Limb (tissue), 2 donors: ENCODE measurements around the gene CLDN3.
A peak's percentile ranks its signal among the peaks of the same experiment; 100 is the strongest.
"Not testable (repeated sequence)": the region's sequence is repeated elsewhere in the genome, so short reads cannot be mapped to it uniquely, and the experiment has no call there.

Experiments
- DNase-seq, 2 donors: peaks; one replicate each; pipeline ENCODE4 v3.0.0-alpha.2; 2016; ENCODE audit errors: extremely low spot score in 2 of 2

CLDN3 gene

DNA sequence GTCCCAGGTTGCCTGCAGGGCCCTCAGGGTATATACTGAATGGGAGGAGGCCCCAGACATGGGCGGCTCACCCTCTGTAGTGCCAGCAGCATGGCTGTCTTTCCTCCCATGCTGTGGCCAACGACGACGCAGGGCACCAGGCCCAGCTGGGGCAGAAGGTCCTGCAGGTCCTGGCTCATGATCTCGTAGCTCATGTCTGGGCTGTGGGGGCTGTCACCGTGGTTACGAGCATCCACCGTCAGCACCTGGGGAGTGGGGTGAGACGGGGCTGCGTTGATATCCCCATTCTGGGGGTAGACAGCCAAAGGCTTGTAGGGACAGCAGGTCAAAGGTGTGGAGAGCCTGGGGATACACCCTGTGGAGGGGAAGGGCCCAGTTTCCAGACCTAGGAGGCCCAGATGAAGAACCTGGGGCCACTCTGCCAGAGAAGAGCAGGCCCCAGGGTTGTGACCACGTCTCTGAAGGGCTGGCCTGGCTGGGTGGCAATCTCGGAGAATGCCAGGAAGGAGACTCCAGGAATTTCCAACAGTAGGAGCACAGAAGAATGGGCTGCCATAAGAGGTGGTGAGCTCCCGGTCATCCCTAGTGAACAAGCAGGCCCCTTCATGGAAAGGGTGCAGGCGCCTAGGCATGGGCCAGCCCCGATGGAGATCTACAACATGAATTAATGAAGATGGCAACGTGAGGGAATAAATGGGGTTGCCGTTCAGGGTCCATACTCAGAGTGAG lies 32.4 kb downstream of the CLDN3 start:
- no peak for DNase-seq

- no peak for DNase-seq
Measured at GRCh38 chr7:73736885-73737284, 33.2 kb downstream of the CLDN3 start.

GRCh38 chr7:73735528-73735905 lies 34.6 kb downstream of the CLDN3 start:
- no peak for DNase-seq

DNA sequence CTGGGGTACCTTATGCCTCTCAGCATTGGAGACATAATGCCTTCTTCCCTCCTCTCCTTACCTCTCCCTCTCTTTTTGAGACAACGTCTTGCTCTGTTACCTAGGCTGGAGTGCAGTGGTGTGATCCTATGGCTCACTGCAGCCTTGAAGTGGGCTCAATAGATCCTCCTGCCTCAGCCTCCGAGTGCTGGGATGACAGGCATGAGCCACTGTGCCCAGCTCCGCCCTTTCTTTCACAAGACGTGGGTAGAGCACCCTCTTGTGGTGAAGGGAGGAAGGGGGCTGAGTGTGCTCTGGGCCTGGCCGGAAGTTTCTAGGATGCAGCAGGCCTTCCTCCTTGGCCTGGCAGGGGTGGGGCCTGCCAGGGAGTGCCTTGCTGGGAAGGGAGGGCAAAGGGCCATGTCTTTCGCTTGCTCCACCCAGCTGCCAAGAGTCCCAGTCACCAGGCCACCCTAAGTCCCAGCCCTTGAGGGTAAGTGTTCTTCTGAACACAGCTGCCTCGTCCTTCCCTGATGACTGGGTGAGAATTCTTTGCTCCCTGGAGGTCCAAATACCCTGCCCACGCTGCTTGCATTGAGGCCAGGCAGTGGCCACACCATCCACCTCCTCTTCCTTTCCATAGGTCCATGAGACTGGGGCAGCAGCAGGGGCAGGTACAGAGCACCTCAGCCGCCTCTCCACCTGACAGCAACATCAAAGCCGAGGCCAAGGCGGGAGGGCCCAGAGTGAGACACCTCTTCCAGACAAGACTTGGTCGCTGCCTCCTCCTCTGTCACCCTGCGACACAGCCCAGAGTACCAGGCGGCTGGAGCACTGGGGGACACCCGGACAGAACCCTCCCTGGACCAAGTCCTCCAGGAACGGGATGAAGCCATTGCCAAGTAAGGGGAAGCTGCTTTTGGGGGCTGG lies 35.2 kb downstream of the CLDN3 start:
- peak in 1 of 2 donors; percentile 56 for DNase-seq

DNA sequence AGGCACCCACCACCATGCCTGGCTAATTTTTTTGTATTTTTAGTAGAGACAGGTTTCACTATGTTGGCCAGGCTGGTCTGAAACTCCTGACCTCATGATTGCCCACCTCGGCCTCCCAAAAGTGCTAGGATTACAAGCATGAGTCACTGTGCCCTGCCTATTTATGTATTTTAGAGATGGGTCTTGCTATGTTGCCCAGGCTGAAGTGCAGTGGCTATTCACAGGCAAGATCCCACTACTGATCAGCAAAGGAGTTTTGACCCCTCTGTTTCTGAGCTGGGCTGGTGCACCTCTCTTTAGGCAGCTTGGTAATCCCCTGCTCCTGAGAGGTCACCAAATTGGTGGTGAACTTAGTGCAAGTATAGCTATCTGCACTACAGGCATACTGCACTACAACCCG lies 37.7 kb downstream of the CLDN3 start:
- no peak for DNase-seq

DNA sequence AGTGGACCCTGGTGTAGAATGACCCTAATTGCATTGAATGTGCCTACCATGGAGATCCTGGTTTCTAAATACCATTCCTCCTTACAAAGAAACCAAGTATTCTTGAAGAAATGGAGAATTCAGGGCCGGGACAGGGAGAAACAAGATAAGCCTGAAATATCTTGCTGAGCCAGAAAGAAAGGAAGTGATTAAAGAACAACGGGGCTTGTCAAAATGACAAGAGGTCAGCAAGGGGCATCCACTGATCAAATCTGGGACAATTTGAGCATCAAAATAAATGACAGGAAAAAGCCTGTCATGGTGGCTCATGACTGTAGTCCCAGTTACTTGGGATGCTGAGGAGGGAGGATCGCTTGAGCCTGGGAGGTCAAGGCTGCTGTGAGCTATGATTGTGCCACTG lies 39.6 kb downstream of the CLDN3 start:
- DNase-seq, result no peak

- DNase-seq, result no peak
Measured at GRCh38 chr7:73728551-73728950, 41.5 kb downstream of the CLDN3 start.

- DNase-seq, result no peak
Measured at GRCh38 chr7:73727952-73728351, 42.1 kb downstream of the CLDN3 start.

- no peak for DNase-seq
Measured at GRCh38 chr7:73726083-73726466, 44.0 kb downstream of the CLDN3 start.

- DNase-seq, result no peak
Measured at GRCh38 chr7:73723813-73724212, 46.3 kb downstream of the CLDN3 start.

- no peak for DNase-seq
Measured at GRCh38 chr7:73722785-73723184, 47.3 kb downstream of the CLDN3 start.

- not testable (repeated sequence) for DNase-seq
Measured at GRCh38 chr7:73722182-73722581, 47.9 kb downstream of the CLDN3 start.

- DNase-seq, result peak in 1 of 2 donors; percentile 67
Measured at GRCh38 chr7:73721377-73721817, 48.7 kb downstream of the CLDN3 start.

DNA sequence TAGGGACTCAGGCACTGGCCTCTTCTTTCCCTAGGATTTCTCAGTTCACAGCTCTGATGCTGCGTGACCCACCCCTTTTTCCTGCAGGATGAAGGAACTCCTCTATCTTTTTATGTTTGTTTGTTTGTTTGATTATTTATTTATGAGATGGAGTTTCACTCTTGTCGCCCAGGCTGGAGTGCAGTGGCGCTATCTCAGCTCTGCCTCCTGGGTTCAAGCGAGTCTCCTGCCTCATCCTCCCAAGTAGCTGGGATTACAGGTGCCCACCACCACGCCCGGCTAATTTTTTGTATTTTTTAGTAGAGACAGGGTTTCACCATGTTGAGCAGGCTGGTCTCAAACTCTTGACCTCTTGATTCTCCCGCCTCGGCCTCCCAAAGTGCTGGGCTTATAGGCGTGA lies 49.6 kb downstream of the CLDN3 start:
- DNase-seq, result not testable (repeated sequence)

GRCh38 chr7:73719806-73720169 lies 50.3 kb downstream of the CLDN3 start:
- no peak for DNase-seq
